Endothelial cell of umbilical vein (primary cell): ENCODE data around the gene SIN3B. TPM values are rescaled to one million over a fixed set of nuclear protein-coding genes. Genes with fewer than 3 reads are reported as not detected.

ENCODE experiments used
- BruUV-seq: library from RNA; stranded (reverse); fragments of 400-500 nt; replicated peaks from 2 replicates; lab custom pipeline; 2021; lab: Mats Ljungman, UMichigan
- CTCF ChIA-PET: fragments of 300-600, 350-600 bp; sonication (Branson Sonifier 250); formaldehyde crosslinking; loops from one replicate; lab custom pipeline; 2021; ENCODE audit warnings: antibody characterized with exemption, inconsistent platforms; lab: Charles Lee
- POLR2A ChIA-PET: fragments of 300-600, 350-600 bp; sonication (Branson Sonifier 250); formaldehyde crosslinking; loops from one replicate; lab custom pipeline; 2021; ENCODE audit warnings: antibody characterized with exemption, inconsistent platforms; lab: Charles Lee
- DNase-seq: peaks from one replicate; pipeline ENCODE4 v3.0.0-alpha.2; 2011; ENCODE audit warnings: low read depth, low spot score
- FAIRE-seq: peaks from 2 replicates; lab custom pipeline; 2011; peaks lifted over from hg19 to GRCh38; lab: Jason Lieb, UNC
- H2AFZ ChIP-seq: 2 replicates; pipeline ENCODE4 v1.6.0; 2012; ENCODE audit warnings: low read depth, low read length, control low read depth, inconsistent platforms
- H3K27ac ChIP-seq: 2 replicates; pipeline ENCODE4 v1.5.1; 2011; ENCODE audit warnings: low read depth, mild to moderate bottlenecking, control low read depth, low read length, moderate library complexity; ENCODE audit not compliant: insufficient read depth
- H3K27me3 ChIP-seq, 2 experiments: 2 replicates each; pipeline versions ENCODE4 v1.6.0 to v1.6.1; 2011; ENCODE audit warnings: low read length in 2 of 2, mixed read lengths in 1 of 2; ENCODE audit not compliant: control insufficient read depth in 2 of 2, insufficient read depth in 2 of 2
- H3K36me3 ChIP-seq, 2 experiments: 2 replicates in 1 of 2; 3 replicates in 1 of 2; pipeline ENCODE4 v1.5.1; 2011; ENCODE audit warnings: low read length in 2 of 2, mild to moderate bottlenecking in 1 of 2, moderate library complexity in 1 of 2; ENCODE audit not compliant: control insufficient read depth in 2 of 2, insufficient read depth in 2 of 2; ENCODE audit errors: extremely low read depth in 1 of 2
- H3K4me1 ChIP-seq: 3 replicates; pipeline ENCODE4 v1.5.1; 2011; ENCODE audit warnings: mild to moderate bottlenecking, low read length; ENCODE audit not compliant: control insufficient read depth, insufficient read depth; ENCODE audit errors: extremely low read depth
- H3K4me2 ChIP-seq: 2 replicates; pipeline ENCODE4 v1.6.1; 2011; ENCODE audit warnings: low read length, control low read depth, mixed read lengths; ENCODE audit not compliant: insufficient read depth
- H3K4me3 ChIP-seq, 3 experiments: fragments of 200-600 bp in 1 of 3; sonication (generic), shearing (Covaris generic) in 1 of 3; replicated peaks in 1 of 3; 2 replicates each; pipeline ENCODE4 v1.5.1; 2011 to 2016; ENCODE audit warnings: control low read depth in 3 of 3, low read length in 3 of 3, mild to moderate bottlenecking in 2 of 3, inconsistent platforms in 1 of 3, low read depth in 1 of 3, moderate library complexity in 1 of 3; ENCODE audit not compliant: insufficient read depth in 1 of 3
- H3K79me2 ChIP-seq: 2 replicates; pipeline ENCODE4 v1.6.0; 2012; ENCODE audit warnings: low read length, inconsistent platforms; ENCODE audit not compliant: control insufficient read depth, insufficient read depth
- H3K9ac ChIP-seq: replicated peaks from 2 replicates; pipeline ENCODE3; 2011; ENCODE audit warnings: low read length, control low read depth; ENCODE audit not compliant: insufficient read depth; ENCODE audit errors: extremely low read depth
- H3K9me1 ChIP-seq: replicated peaks from 3 replicates; pipeline ENCODE4 v1.6.0; 2011; ENCODE audit warnings: mild to moderate bottlenecking, low read length; ENCODE audit not compliant: control insufficient read depth, insufficient read depth; ENCODE audit errors: extremely low read depth
- H3K9me3 ChIP-seq: replicated peaks from 2 replicates; pipeline ENCODE4 v1.5.1; 2012; ENCODE audit warnings: low read length, inconsistent platforms; ENCODE audit not compliant: control insufficient read depth, insufficient read depth
- H4K20me1 ChIP-seq: replicated peaks from 2 replicates; pipeline ENCODE3; 2011; ENCODE audit warnings: mild to moderate bottlenecking, low read length; ENCODE audit not compliant: control insufficient read depth, insufficient read depth; ENCODE audit errors: extremely low read depth
- CTCF ChIP-seq, 2 donors: IDR thresholded peaks; 1 replicate in 1 of 2; 2 replicates in 1 of 2; pipeline ENCODE4 v1.5.1; 2011; ENCODE audit warnings: low read length in 2 of 2, mild to moderate bottlenecking in 2 of 2, moderate library complexity in 2 of 2, control low read depth in 1 of 2, inconsistent platforms in 1 of 2, low read depth in 1 of 2; ENCODE audit not compliant: insufficient read depth in 1 of 2; ENCODE audit errors: extremely low read depth in 1 of 2
- EZH2 ChIP-seq: IDR thresholded peaks from 2 replicates; pipeline ENCODE4 v1.6.1; 2012; ENCODE audit warnings: borderline replicate concordance, low read depth, mild to moderate bottlenecking, moderate library complexity, low read length, inconsistent platforms; ENCODE audit not compliant: severe bottlenecking
- FOS ChIP-seq: IDR thresholded peaks from 2 replicates; pipeline ENCODE4 v1.6.1; 2011; ENCODE audit warnings: mild to moderate bottlenecking, low read length, moderate library complexity, borderline replicate concordance; ENCODE audit not compliant: insufficient read depth
- GATA2 ChIP-seq: IDR thresholded peaks from 2 replicates; pipeline ENCODE4 v1.7.0; 2011; ENCODE audit warnings: low read depth, mild to moderate bottlenecking, moderate library complexity, mixed read lengths, low read length; ENCODE audit not compliant: insufficient read length, insufficient read depth
- JUN ChIP-seq: IDR thresholded peaks from 2 replicates; pipeline ENCODE4 v1.6.1; 2011; ENCODE audit warnings: borderline replicate concordance, low read depth; ENCODE audit not compliant: insufficient read length, insufficient read depth
- MAX ChIP-seq: IDR thresholded peaks from 2 replicates; pipeline ENCODE4 v1.6.1; 2011; ENCODE audit not compliant: insufficient read depth, insufficient read length
- MYC ChIP-seq: IDR thresholded peaks from one replicate; pipeline ENCODE4 v1.6.1; 2011; ENCODE audit warnings: mild to moderate bottlenecking, low read depth, low read length
- POLR2A ChIP-seq: IDR thresholded peaks from 2 replicates; pipeline ENCODE4 v1.6.1; 2012; ENCODE audit warnings: low read depth, mild to moderate bottlenecking, control low read depth, low read length
- POLR2AphosphoS5 ChIP-seq: IDR thresholded peaks from 2 replicates; pipeline ENCODE4 v1.6.1; 2012; ENCODE audit warnings: low read depth, mild to moderate bottlenecking, control low read depth, low read length, moderate library complexity; ENCODE audit not compliant: insufficient read depth
- dilution Hi-C: fragments of 300-500 bp; cut with MboI; formaldehyde crosslinking; loops from one replicate; pipeline ENCODE4 v1.15.0; 2019; ENCODE audit warnings: low sequenced_read_pairs; ENCODE audit not compliant: extremely low pct_ligation_motif_present
- intact Hi-C: fragments of 100-400 bp; cut with micrococcal nuclease; formaldehyde crosslinking; loops from one replicate; pipeline ENCODE4 v1.10.0; 2022
- polyA plus RNA-seq, 4 experiments: library from polyadenylated mRNA; depleted of rRNA in 3 of 4; stranded (reverse) in 3 of 4; unstranded in 1 of 4; fragments of >200 nt; gene quantifications; 2 replicates each; pipeline versions ENCODE4 v1.2.1 to v1.2.3, GENCODE V29; 2011 to 2012; ENCODE audit warnings: missing spikeins in 1 of 4
- total RNA-seq: library from RNA; stranded (reverse); gene quantifications from 2 replicates; pipeline ENCODE4 v1.2.3, GENCODE V29; 2021

Gene SIN3B
- total and polyA plus RNA-seq, 2 donors (not counting 3 experiments of a cell fraction or from before 2014, with no cell fraction given): 46.2 to 75.0 TPM

- BruUV-seq: no TSS peak
- Histone ChIP-seq H3K79me2 (no peaks in the 10 kb centered on the region), H3K4me3 (no peak overlapping the region), H3K27ac (no peak overlapping the region), H3K36me3 (no peaks in the 10 kb centered on the region), H2AFZ (no peak overlapping the region), H4K20me1 (no peaks in the 10 kb centered on the region), H3K4me2 (no peak overlapping the region), H3K9me1 (no peaks in the 10 kb centered on the region), H3K9ac (no peak overlapping the region), H3K9me3 (no peaks in the 10 kb centered on the region), H3K27me3 (no peaks in the 10 kb centered on the region), H3K4me1 (peaks cover 14% of the 10 kb centered on the region)
- DNase-seq: no peak
- intact Hi-C loops (no loop called here), dilution Hi-C loops (no loop called here)
- FAIRE-seq: no peak
- ChIA-PET CTCF (no interaction called here), POLR2A (no interaction called here)
- no peak for TF ChIP-seq POLR2A
- no peak for TF ChIP-seq POLR2AphosphoS5
- TF ChIP-seq EZH2: no peak
- no peak for TF ChIP-seq CTCF (IDR thresholded peaks at IDR 0.05; ENCODE audit: extremely low read depth in 1 of 2, insufficient read depth in 1 of 2, low read depth in 1 of 2, low read length in 2 of 2)
- TF ChIP-seq GATA2: no peak
- no peak for TF ChIP-seq JUN
- TF ChIP-seq FOS: no peak
- no peak for TF ChIP-seq MYC
- no peak for TF ChIP-seq MAX
These were observed 61.4 kb downstream of the SIN3B start for GRCh38 chr19:16890461-16891184.
